ENCODE results near the gene NR2C1.

NR2C1 gene

GRCh38 chr12:95083471-95083870 lies 10.1 kb upstream of the NR2C1 start:
- DNase-seq, result no peak

DNA sequence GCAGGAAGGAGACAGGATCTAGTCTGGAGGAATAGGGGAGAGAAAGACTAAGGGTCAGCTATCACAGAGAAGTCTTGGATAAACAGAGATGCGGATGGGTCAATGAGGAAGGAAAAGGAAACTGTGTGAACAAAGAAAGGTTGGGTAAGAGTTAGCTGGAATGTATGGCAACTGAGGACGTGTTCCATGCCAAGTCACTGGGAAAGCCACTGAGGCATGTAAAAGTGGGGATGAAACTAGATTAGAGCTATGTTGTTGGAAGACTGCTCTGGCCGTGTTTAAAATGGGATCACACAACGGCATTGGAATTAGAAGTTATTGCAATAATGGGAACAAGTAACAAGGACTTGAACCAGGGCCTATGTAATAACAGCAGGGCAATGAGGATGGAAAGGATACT lies 3.9 kb upstream of the NR2C1 start:
- no peak for DNase-seq

DNA sequence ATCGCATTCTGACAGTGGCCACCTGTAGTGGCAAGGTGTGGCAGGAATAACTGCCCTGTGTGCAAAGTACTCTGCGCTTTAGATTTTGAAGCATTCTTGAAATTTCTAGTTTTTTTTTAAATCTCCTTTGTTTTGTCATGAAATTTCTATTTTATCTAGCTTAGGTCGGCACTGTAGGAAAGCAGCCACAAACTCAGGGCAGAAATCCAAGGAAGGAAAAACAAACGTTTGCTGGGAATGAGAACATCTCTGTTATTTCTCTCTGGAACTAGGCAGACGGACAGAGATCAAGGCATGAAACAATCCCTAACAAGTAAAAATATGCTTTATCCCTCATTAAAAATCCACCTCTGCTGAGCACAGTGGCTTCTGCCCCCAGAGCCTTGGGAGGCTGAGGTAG lies 1.3 kb upstream of the NR2C1 start:
- no peak for DNase-seq

- no peak for DNase-seq
Measured at GRCh38 chr12:95073698-95074520, 491 bp upstream of the NR2C1 start.

GRCh38 chr12:95070378-95070777 lies 3.0 kb downstream of the NR2C1 start:
- no peak for DNase-seq

DNA sequence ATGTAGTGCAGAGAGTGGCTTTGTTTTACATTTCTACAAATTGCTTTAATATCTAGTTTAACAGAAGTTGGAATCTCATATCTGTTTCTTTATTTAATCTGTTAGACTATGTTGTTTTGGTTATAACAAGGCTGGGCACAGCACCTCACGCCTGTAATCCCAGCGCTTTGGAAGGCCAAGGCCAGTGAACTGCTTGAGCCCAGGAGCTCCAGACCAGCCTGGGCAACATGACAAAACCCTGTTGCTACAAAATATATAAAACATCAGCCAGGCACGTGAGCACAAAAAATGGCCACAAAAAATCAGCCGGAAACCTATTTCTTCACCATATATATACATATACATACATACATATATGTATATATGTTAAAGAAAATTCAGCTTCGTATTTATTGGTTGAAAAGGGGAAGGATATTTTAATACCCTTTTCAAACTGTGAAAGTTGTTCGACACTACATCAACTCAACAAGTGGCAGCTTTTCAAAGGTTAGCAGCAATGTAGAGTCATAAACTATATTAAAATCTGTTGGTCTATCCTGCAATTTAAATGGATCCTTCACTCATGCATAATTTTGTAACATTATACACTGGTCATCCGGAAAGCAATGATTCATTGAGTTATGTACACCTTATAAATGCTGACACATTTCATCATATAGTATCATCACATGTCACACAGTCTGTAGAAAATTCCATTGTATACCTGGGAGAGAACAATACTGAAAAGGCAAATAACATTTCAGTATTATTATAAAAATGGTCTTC lies 7.1 kb downstream of the NR2C1 start:
- DNase-seq, result no peak

- DNase-seq, result no peak
Measured at GRCh38 chr12:95060951-95061350, 12.5 kb downstream of the NR2C1 start.

DNA sequence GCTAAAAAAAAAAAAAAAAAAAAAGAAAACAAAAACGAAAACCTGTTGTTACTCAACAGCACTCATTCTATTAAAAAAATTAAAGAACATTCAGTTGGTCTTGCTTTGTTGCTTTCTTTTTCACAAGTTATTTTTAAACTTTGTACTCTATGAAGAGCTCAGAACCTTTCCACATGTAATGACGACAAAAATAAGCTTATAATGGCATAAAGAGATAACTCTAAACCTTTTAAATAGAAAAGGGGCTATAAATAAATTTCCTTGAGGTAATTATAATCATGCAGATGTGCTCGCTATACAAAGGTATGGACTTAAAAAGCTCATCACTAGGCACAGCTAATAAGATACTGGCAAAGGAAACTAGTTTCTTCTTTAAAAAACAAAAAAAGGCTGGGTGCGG lies 13.4 kb downstream of the NR2C1 start:
- no peak for DNase-seq

GRCh38 chr12:95057424-95057823 lies 16.0 kb downstream of the NR2C1 start:
- DNase-seq, result no peak

DNA sequence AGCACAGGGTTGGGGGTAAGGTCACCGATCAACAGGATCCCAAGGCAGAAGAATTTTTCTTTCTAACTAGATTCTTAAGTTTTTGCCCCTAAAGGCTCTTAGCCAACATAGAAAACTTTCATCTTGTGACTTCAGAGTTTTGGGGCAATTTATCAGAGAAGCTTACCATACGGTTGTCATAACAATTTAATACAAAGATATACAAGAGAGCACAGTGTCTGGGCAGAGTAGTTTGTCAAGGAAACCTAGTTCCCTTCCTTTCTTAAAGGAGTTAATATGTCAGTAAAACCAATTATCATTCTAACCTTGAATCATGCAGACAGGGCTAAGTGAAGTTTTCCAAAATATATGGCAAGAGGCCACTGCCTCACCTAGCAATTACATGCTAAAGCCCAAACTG lies 18.4 kb downstream of the NR2C1 start:
- no peak for DNase-seq

DNA sequence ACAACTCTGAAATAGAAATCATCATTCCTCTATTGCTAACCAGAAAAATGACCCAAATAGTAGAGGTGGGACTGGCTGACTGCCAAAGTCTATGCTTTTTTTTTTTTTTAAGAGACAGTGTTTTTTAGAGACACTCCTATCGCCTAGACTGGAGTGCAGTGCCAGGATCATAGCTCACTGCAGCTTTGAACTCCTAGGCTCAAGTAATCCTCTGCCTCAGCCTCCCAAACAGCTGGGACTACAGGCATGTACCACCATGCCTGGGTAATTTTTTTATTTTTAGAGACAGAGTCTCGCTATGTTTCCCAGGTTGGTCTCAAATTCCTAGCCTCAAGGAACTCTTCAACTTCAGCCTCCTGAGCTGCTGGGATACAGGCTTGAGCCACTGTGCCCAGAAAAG lies 19.2 kb downstream of the NR2C1 start:
- no peak for DNase-seq

GRCh38 chr12:95051241-95051640 lies 22.2 kb downstream of the NR2C1 start:
- DNase-seq, result no peak

GRCh38 chr12:95037906-95038305 lies 35.5 kb downstream of the NR2C1 start:
- DNase-seq, result no peak

DNA sequence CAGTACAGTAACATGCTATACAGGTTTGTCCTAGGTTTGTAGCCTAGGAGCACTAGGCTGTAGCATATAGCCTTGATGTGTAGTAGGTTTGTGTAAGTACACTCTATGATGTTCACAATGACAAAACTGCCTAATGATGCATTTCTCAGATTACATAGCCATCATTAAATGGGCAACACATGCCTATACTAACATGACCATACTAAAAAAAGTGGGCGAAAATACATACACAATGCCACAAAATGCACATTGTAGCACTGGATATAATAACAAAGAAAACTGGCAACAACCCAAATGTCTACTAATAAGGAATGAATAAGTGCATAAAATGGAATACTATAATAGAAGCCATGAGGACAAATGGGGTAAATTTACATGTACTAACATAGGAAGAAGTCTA lies 38.7 kb downstream of the NR2C1 start:
- no peak for DNase-seq

GRCh38 chr12:95022477-95022876 lies 50.9 kb downstream of the NR2C1 start:
- DNase-seq, result no peak

DNA sequence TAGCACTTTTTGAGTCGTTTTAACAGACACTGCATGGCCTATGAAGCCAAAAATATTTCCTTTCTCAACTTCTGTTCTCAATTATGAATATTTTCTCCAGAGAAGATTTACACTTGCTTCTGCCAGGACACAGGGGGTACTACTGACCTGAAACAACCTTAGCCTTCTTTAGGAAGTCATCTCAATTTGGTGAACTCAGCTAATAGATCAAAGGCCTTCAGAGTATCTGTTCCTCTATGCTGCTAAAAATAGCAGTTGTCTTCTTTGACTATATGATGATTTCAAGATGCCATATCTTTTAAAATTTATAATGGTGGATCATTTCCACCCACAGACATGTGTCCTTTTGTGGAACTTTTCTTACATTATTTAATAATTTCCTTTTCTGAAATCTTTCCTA lies 55.9 kb downstream of the NR2C1 start:
- no peak for DNase-seq

DNA sequence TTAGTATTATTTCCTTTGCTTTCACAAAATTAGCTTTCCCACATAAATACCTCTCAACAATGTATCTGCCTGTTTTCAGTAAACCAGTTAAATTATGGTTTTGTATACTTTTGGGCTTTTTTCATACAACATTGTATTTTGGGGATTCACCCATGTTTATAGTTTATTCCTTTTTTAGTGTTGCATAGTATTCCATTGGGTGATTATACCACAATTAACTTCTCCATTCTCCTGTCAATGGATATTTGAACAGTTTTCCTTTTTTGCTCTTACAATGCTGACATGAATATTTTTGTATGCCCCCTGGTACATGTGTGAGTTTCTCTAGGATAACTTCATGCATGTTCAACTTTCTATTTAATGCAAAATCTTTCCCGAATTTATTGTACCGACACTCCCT lies 57.3 kb downstream of the NR2C1 start:
- DNase-seq, result no peak

DNA sequence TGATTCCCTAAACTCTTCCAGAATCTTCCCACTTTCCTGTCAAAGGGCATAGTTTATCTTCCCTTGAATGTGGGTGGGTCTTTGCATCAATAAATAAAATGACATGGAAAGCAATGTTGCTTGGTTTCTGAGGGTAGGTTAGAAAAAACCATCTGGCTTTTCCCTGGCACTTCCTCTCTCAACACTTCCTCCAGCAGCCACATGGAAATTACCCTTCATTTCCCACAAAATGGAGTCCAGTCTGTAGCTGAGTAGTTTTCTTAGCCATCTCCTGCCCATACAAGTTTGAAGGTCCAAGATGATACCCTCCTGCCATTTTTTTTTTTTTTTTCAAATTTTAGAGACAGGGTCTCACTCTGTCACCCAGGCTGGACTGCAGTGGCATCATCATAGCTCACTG lies 58.9 kb downstream of the NR2C1 start:
- DNase-seq, result no peak

DNA sequence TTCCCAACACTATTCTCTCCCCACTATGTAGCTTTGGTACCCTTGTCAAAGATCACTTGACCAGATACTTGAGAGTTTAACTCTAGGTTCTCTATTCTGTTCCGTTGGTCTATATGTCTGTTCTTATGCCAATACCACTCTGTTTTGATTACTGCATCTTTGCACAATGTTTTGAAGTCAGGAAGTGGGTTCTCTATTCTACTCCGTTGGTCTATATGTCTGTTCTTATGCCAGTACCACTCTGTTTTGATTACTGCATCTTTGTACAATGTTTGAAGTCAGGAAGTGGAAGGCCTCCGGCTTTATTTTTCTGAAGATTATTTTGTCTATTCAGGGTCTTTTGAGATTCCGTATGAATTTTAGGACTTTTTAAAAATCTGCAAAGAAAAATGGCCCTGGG lies 67.2 kb downstream of the NR2C1 start:
- no peak for DNase-seq

- DNase-seq, result peak; percentile 43
Measured at GRCh38 chr12:95004610-95005009, 68.8 kb downstream of the NR2C1 start.

- no peak for DNase-seq
Measured at GRCh38 chr12:95003921-95004272, 69.5 kb downstream of the NR2C1 start.

- DNase-seq, result peak; percentile 97
Measured at GRCh38 chr12:95003213-95003920, 70.1 kb downstream of the NR2C1 start, which contains the start of gene NDUFA12. TSS of gene NDUFA12 (minus strand) at chr12:95003697. CDS start at chr12:95003680, 17 bp downstream.

DNA sequence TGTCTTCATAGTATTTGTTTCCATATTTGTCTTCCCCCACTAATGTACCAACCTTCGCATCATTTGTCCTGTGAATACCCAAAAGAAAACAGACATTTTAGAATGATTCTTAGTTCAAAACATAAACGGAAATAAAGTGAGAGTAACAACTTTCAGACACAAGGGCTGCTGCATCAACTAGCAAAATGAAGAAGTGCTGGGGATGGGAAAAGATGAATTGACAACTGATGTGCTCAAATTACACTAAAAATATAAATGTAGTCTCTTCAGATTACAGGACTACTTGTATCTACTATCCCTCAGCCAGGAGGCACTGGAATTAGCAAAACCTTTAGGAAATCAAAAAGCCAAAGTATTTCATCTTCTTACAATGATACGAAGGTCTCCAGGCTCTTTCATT lies 70.7 kb downstream of the NR2C1 start:
- DNase-seq, result peak; percentile 24

- DNase-seq, result peak; percentile 56
Measured at GRCh38 chr12:94998326-94998725, 75.1 kb downstream of the NR2C1 start.
